ENCODE data around the gene GABBR2.

- TF ChIP-seq CTCF (conservative IDR thresholded peaks at IDR 0.05; ENCODE audit: low read depth in 2 of 2), result no peak
- no peak for TF ChIP-seq EZH2phosphoT487 (IDR thresholded peaks at IDR 0.05; ENCODE audit: unreplicated experiment)
- TF ChIP-seq EZH2 (IDR thresholded peaks at IDR 0.05; ENCODE audit: low read depth, unreplicated experiment), result no peak
- TF ChIP-seq REST (IDR thresholded peaks at IDR 0.05; ENCODE audit: unreplicated experiment), result no peak
- TF ChIP-seq CREB1 (CRISPR knock-in tag; IDR thresholded peaks at IDR 0.05; ENCODE audit: low read depth), result no peak
Observed at GRCh38 chr9:98563988-98564387, 144.7 kb downstream of the GABBR2 start.

Data from GM23338 (cell line).